GM18861 (cell line): ENCODE results near the gene TBC1D3B.
"Not testable (repeated sequence)": the region's sequence is repeated elsewhere in the genome, so short reads cannot be mapped to it uniquely, and the experiment has no call there.

ENCODE experiments used
- ATAC-seq: cut with Tn5 transposase; IDR thresholded peaks from one replicate; pipeline ENCODE4 v1.9.1; 2021; ENCODE audit not compliant: unreplicated experiment

The TBC1D3B gene

DNA sequence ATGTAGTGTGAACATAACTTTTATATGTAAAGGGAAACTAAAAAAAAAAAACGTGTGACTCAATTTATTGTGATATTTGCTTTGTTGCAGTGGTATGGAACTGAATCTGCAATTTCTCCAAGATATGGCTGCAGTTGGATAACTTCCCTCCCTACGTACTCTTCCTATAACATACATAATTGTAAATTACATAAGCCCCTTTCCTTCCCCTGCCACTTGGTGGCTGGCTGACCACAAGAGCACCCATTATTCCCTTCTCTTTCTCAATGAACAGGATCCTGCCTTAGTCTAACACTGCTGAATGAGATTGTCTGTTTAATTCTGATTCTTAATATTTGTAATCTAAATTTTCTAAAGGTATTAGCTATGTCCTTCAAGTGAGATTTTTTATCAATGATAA, 45.0 kb downstream of the TBC1D3B start:
- no peak for ATAC-seq

GRCh38 chr17:36130346-36130745, 46.1 kb downstream of the TBC1D3B start:
- no peak for ATAC-seq

DNA sequence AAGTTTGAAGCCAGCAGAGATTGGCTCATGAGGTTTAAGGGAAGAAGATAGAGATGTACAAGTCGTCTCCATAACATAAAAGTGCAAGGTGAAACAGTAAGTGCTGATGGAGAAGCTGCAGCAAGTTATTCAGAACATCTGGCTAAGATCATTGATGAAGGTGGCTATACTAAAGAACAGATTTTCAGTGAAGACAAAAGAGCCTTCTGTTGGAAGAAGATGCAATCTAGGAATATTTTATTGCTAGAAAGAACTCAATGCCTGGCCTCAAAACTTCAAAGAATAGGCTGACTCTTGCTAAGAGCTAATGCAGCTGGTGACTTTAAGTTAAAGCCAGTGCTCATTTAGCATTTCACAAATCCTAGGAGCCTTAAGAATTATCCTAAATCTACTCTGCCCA, 46.8 kb downstream of the TBC1D3B start:
- ATAC-seq = no peak

DNA sequence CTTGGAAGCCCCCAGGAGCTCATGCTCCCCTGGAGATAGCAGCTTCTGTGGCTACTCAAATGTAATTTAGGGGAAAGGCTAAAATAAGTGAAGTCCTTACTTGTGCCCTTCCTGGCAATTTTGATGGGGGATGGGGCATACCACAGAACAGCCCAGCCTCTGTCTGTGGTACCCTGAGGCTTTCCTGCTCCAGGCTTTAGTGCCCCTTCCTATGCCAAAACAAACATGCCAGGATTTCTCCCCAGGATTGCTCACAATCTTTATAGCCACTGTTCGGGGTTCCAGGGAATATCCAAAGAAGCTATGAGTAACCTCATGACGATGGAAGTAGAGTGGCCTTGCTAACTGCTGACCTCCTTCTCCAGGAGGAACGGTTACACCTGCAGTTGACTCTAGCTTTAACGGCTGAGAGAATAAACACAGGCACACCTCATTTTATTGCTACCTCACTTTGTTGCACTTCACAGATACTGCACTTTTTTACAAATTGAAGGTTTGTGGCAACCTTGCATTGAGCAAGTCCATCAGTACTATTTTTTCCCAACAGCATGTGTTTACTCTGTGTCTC, 47.9 kb downstream of the TBC1D3B start:
- ATAC-seq = no peak

DNA sequence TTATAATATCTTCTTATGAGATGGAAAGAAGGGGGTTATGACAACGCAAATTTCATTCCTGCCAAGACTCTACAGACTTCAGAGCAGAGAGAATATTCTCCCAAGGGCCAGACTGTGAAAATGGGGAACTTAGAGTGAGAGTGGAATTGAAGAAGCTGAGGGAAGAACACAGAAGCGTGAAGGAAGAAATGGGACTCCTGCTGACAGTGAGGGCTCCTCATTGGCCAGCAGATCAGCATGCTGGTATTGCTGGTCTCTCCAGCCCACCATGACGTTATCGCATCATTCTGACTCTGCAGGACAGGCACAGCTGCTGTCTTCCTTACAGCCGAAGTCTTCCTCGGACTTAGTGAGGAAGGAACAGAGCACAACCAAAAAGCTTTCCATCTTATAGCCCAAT, 48.5 kb downstream of the TBC1D3B start:
- ATAC-seq = no peak

GRCh38 chr17:36127199-36127893, 49.1 kb downstream of the TBC1D3B start:
- peak; percentile 41 for ATAC-seq

DNA sequence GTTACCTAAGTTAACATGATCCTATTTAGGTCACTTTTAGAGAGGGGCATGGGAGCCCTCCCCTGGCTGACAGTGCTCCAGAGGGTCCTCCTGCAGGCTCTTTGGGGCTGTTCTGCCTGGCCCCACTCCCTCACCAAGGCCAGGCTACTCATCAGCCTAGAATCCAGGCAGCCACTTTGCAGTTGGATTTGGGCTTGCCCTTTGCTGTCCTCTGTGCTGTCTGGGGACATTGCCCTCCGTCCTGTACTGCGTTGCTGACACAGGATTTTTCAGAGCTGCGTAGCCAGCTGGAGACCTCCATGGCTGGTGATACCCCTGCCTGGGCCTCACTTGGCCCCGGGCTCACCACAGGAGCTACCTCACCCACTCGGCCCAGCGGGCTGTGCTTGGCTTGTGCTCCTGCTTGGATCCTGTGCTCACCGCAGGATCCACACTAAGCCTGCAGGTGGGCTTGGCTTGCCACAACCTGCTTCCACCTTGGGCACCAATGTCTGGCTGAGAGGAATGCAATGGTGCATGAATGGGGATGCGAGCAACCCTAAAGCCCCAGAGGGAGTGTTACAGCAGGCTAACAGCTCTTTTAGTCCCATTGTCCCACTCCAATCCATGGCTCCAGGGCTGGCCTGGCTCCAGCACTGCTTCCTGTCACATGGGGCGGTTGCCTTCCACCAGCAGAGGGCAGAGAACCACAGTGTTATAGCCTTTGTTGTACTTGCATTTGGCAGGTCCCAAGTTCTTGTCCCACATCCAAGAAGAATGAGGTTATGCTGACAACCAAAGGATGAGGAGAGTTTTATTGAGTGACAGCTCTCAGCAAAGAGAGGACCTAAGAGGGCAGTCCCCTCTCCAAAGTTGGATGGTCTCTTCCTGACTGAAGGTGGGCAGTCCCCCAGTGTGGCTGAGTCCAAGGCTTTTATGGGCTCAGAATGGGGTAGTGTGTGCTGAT, 51.3 kb downstream of the TBC1D3B start:
- no peak for ATAC-seq

DNA sequence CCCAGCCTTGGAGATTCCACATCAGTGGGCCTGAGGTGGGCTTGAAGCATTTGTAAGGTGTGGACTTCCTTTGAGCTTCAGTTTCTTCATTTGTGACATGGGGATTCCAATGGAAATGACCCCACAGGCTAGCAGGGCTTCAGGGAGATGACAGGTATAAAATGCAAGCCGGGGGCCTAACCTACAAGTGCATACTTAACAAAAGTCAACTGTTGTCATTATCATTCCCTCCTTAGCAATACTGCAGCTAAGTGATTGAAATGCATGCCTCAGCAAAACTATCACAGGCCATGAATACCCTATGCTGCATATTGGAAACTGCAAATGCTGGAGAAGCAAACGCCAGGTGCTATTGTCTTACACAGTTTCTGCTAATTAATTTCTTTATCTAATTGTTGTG, 53.0 kb downstream of the TBC1D3B start:
- no peak for ATAC-seq

DNA sequence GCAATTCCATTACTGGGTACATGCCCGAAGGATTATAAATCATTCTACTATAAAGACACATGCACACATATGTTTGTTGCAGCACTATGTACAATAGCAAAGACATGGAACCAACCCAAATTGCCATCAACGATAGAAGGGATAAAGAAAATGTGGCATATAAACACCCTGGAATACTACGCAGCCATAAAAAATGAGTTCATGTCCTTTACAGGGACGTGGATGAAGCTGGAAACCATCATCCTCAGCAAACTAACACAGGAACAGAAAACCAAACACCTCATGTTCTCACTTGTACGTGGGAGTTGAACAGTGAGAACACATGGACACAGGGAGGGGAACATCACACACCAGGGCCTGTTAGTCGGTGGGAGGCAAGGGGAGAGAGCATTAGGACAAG, 55.3 kb downstream of the TBC1D3B start:
- ATAC-seq = not testable (repeated sequence)

- ATAC-seq = no peak
These were observed 56.2 kb downstream of the TBC1D3B start for GRCh38 chr17:36120221-36120620.

DNA sequence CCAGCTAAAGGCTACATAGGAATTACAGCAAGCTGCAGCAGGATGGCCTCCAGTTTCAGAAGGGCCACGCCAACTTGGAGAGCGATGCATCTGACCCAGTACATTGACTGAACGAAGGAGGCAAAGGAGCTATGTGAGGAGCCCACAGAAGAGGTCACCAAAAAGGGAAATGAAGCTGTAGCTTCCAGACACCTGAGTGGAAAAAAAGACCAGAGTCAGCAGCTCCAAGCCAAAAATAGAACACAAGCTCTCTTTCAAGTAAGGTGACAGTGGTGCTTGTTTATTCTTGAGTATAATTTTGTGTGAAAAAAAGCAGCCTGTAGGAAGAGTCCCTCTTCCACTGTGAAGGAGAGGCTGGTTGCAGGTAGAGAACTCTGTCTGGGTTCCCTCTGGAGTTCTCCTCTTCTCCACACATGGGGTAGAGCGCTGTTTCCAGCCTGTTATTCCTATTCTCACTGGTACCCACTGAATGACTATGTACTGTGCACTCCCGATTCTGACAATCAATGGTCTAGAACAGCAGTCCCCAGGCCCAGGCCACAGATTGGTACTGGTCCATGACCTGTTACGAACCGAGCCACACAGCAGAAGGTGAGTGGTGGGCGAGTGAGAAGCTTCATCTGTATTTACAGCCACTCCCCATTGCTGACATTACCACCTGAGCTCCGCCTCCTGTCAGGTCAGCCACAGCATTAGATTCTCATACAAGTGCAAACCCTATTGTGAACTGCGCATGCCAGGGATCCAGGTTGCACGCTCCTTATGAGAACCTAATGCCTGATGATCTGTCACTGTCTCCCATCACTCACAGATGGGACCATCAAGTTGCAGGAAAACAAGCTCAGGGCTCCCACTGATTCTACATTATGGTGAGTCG, 57.7 kb downstream of the TBC1D3B start:
- ATAC-seq = no peak

- peak; percentile 38 for ATAC-seq
These were observed 58.7 kb downstream of the TBC1D3B start for GRCh38 chr17:36117505-36118382.
